Suprapubic skin (tissue), 3 donors: ENCODE data around the gene CYP19A1.

ENCODE experiments used
- CTCF ChIP-seq, 2 donors: fragments of 200-600 bp in 1 of 2; fragments of 450-650 bp in 1 of 2; sonication (generic) in 1 of 2; IDR thresholded peaks; one replicate each; pipeline ENCODE4 v1.5.1; 2016 to 2019; ENCODE audit warnings: antibody characterized with exemption in 2 of 2, mild to moderate bottlenecking in 1 of 2, moderate library complexity in 1 of 2
- POLR2A ChIP-seq, 2 donors: fragments of 450-650 bp; IDR thresholded peaks; one replicate each; pipeline ENCODE4 v1.6.1; 2017; ENCODE audit warnings: antibody characterized with exemption in 2 of 2, mild to moderate bottlenecking in 2 of 2, moderate library complexity in 2 of 2

GRCh38 chr15:51201581-51201980 lies 136.8 kb downstream of the CYP19A1 start:
- TF ChIP-seq CTCF (IDR thresholded peaks at IDR 0.05) (no peak), POLR2A (IDR thresholded peaks at IDR 0.05) (no peak)
